Keratinocyte (primary cell): ENCODE results near the gene GIMAP7. TPM values are rescaled to one million over a fixed set of nuclear protein-coding genes. Genes with fewer than 3 reads are reported as not detected.
"Not testable (repeated sequence)": the region's sequence is repeated elsewhere in the genome, so short reads cannot be mapped to it uniquely, and the experiment has no call there.

Source experiments
- DNase-seq: peaks from one replicate; pipeline ENCODE4 v3.0.0-alpha.2; 2011; ENCODE audit warnings: low read depth, missing footprints, low spot score
- FAIRE-seq: peaks from 2 replicates; lab custom pipeline; 2011; peaks lifted over from hg19 to GRCh38; lab: Jason Lieb, UNC
- H2AFZ ChIP-seq: 2 replicates; pipeline ENCODE4 v1.6.0; 2012; ENCODE audit warnings: low read length, control low read depth, inconsistent platforms; ENCODE audit not compliant: control insufficient read depth
- H3K27ac ChIP-seq: 2 replicates; pipeline ENCODE4 v1.5.1; 2011; ENCODE audit warnings: low read length; ENCODE audit not compliant: control insufficient read depth, insufficient read depth
- H3K27me3 ChIP-seq: 3 replicates; pipeline ENCODE4 v1.6.0; 2011; ENCODE audit warnings: low read length; ENCODE audit not compliant: control insufficient read depth, insufficient read depth; ENCODE audit errors: extremely low read depth
- H3K36me3 ChIP-seq, 2 experiments: 2 replicates in 1 of 2; 3 replicates in 1 of 2; pipeline ENCODE4 v1.5.1; 2011; ENCODE audit warnings: low read length in 2 of 2, mild to moderate bottlenecking in 1 of 2; ENCODE audit not compliant: control insufficient read depth in 2 of 2, insufficient read depth in 2 of 2; ENCODE audit errors: extremely low read depth in 1 of 2
- H3K4me1 ChIP-seq: 3 replicates; pipeline ENCODE4 v1.5.1; 2011; ENCODE audit warnings: low read length; ENCODE audit not compliant: control insufficient read depth, insufficient read depth; ENCODE audit errors: extremely low read depth
- H3K4me2 ChIP-seq: 3 replicates; pipeline ENCODE4 v1.6.0; 2011; ENCODE audit warnings: low read depth, low read length; ENCODE audit not compliant: control insufficient read depth, insufficient read depth; ENCODE audit errors: extremely low read depth
- H3K4me3 ChIP-seq, 3 experiments: fragments of 200-600 bp in 1 of 3; sonication (generic) in 1 of 3; 2 replicates in 2 of 3; 3 replicates in 1 of 3; pipeline ENCODE4 v1.5.1; 2011 to 2016; ENCODE audit warnings: low read length in 3 of 3, mild to moderate bottlenecking in 3 of 3, control low read depth in 2 of 3, inconsistent platforms in 1 of 3, low read depth in 1 of 3, mixed read lengths in 1 of 3, mixed run types in 1 of 3, moderate library complexity in 1 of 3; ENCODE audit not compliant: control insufficient read depth in 2 of 3, insufficient read depth in 2 of 3; ENCODE audit errors: extremely low read depth in 1 of 3
- H3K79me2 ChIP-seq: 2 replicates; pipeline ENCODE4 v1.6.0; 2012; ENCODE audit warnings: low read length; ENCODE audit not compliant: control insufficient read depth, insufficient read depth
- H3K9ac ChIP-seq: 3 replicates; pipeline ENCODE4 v1.6.0; 2011; ENCODE audit warnings: low read length; ENCODE audit not compliant: control insufficient read depth, insufficient read depth; ENCODE audit errors: extremely low read depth
- H3K9me1 ChIP-seq: 3 replicates; pipeline ENCODE4 v1.6.0; 2011; ENCODE audit warnings: low read length; ENCODE audit not compliant: control insufficient read depth, insufficient read depth; ENCODE audit errors: extremely low read depth
- H3K9me3 ChIP-seq: 2 replicates; pipeline ENCODE4 v1.5.1; 2012; ENCODE audit warnings: low read depth, low read length; ENCODE audit not compliant: control insufficient read depth
- H4K20me1 ChIP-seq: 3 replicates; pipeline ENCODE4 v1.6.0; 2011; ENCODE audit warnings: low read length; ENCODE audit not compliant: control insufficient read depth, insufficient read depth; ENCODE audit errors: extremely low read depth
- EZH2 ChIP-seq: IDR thresholded peaks from one replicate; pipeline ENCODE4 v1.6.1; 2012; ENCODE audit warnings: inconsistent platforms, mild to moderate bottlenecking, low read length, moderate library complexity
- dilution Hi-C: fragments of 300-500 bp; cut with MboI; formaldehyde crosslinking; loops from one replicate; pipeline ENCODE4 v1.7.0; 2020; ENCODE audit warnings: low sequenced_read_pairs; ENCODE audit not compliant: extremely low pct_ligation_motif_present
- polyA plus RNA-seq, 5 experiments: library from polyadenylated mRNA; depleted of rRNA in 3 of 5; stranded (reverse) in 3 of 5; stranded (forward) in 1 of 5; unstranded in 1 of 5; fragments of >200 nt; gene quantifications; 1 replicate in 1 of 5; 2 replicates in 3 of 5; 3 replicates in 1 of 5; pipeline versions ENCODE4 v1.2.1 to v1.2.3, GENCODE V29; 2011 to 2012; ENCODE audit warnings: missing spikeins in 2 of 5, low read depth in 1 of 5, low replicate concordance in 1 of 5
- TF ChIP-seq, protein P1 (sequence below), 3 experiments: IDR thresholded peaks in 1 of 3; conservative IDR thresholded peaks in 1 of 3; optimal IDR thresholded peaks in 1 of 3; 2 replicates in 2 of 3; 3 replicates in 1 of 3; pipeline versions ENCODE3 to v1.5.1; 2011; ENCODE audit warnings: low read length in 3 of 3, mild to moderate bottlenecking in 3 of 3, moderate library complexity in 2 of 3, control low read depth in 1 of 3, inconsistent platforms in 1 of 3; ENCODE audit not compliant: insufficient read depth in 2 of 3; ENCODE audit errors: extremely low read depth in 1 of 3

GIMAP7 gene
- polyA plus RNA-seq, 1 donor (not counting 4 experiments of a cell fraction or from before 2014, with no cell fraction given): not detected

DNA sequence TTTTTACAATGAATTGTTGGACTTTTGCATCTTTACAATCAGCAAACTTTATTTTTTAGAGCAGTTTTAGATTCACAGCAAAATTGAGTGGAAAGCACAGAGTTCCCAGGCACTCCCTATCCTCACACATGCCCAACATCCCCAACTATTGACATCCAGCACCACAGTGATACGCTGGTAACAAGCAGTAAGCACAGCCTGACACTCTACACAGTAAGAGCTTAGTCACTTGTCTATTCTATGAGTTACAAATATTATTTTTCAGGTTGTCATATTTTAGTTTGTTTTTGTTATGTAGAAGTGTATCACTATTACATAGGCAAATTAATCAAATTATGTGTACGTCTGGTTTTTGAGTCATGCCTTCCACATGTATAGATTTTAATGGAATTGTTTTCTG, 27.0 kb upstream of the GIMAP7 start:
- no peak overlapping the region for H3K9ac ChIP-seq
- FAIRE-seq (no peak), DNase-seq (no peak)
- no peaks in the 10 kb centered on the region for H3K79me2 ChIP-seq
- dilution Hi-C loops: no loop called here
- H3K27ac ChIP-seq: no peak overlapping the region
- no peak overlapping the region for H3K4me3 ChIP-seq
- no peaks in the 10 kb centered on the region for H3K27me3 ChIP-seq
- H3K4me1 ChIP-seq: no peaks in the 10 kb centered on the region
- H3K9me3 ChIP-seq: no peaks in the 10 kb centered on the region
- no peak overlapping the region for H3K4me2 ChIP-seq
- H2AFZ ChIP-seq: no peak overlapping the region
- no peaks in the 10 kb centered on the region for H3K9me1 ChIP-seq
- no peaks in the 10 kb centered on the region for H3K36me3 ChIP-seq
- TF ChIP-seq, protein P1, sequence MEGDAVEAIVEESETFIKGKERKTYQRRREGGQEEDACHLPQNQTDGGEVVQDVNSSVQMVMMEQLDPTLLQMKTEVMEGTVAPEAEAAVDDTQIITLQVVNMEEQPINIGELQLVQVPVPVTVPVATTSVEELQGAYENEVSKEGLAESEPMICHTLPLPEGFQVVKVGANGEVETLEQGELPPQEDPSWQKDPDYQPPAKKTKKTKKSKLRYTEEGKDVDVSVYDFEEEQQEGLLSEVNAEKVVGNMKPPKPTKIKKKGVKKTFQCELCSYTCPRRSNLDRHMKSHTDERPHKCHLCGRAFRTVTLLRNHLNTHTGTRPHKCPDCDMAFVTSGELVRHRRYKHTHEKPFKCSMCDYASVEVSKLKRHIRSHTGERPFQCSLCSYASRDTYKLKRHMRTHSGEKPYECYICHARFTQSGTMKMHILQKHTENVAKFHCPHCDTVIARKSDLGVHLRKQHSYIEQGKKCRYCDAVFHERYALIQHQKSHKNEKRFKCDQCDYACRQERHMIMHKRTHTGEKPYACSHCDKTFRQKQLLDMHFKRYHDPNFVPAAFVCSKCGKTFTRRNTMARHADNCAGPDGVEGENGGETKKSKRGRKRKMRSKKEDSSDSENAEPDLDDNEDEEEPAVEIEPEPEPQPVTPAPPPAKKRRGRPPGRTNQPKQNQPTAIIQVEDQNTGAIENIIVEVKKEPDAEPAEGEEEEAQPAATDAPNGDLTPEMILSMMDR (optimal IDR thresholded peaks at IDR 0.05 in 1 of 3, IDR thresholded peaks at IDR 0.05 in 1 of 3, conservative IDR thresholded peaks at IDR 0.05 in 1 of 3; ENCODE audit: extremely low read depth in 1 of 3, insufficient read depth in 2 of 3, low read length in 3 of 3): no peak
- TF ChIP-seq EZH2: no peak
- H4K20me1 ChIP-seq: no peaks in the 10 kb centered on the region

DNA sequence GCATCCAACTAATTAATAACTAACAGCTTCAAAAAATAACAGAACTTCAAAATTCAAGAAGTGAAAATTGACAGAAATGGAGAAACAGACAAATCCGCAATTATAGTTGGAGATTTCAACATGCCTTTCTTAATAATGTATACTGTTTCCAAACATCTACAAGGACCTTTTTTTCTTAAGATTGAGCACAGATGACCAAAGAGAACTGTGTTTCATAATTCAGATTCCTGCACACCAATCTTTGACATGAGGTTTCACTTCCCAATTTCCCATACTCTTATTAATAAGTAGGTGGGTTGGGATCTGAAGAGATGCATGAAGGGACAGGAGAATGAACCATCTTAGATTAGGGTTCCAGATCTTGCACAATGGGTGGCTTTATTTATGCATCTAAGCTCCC, 24.9 kb upstream of the GIMAP7 start:
- DNase-seq (no peak), FAIRE-seq (no peak)
- no peaks in the 10 kb centered on the region for H3K9me1 ChIP-seq
- H3K4me1 ChIP-seq: no peaks in the 10 kb centered on the region
- H3K4me3 ChIP-seq: no peak overlapping the region
- no peaks in the 10 kb centered on the region for H3K9me3 ChIP-seq
- no peaks in the 10 kb centered on the region for H4K20me1 ChIP-seq
- dilution Hi-C loops: no loop called here
- H2AFZ ChIP-seq: no peak overlapping the region
- no peaks in the 10 kb centered on the region for H3K79me2 ChIP-seq
- no peak overlapping the region for H3K27ac ChIP-seq
- H3K27me3 ChIP-seq: no peaks in the 10 kb centered on the region
- H3K36me3 ChIP-seq: no peaks in the 10 kb centered on the region
- H3K9ac ChIP-seq: no peak overlapping the region
- TF ChIP-seq EZH2: no peak
- TF ChIP-seq, protein P1 (optimal IDR thresholded peaks at IDR 0.05 in 1 of 3, IDR thresholded peaks at IDR 0.05 in 1 of 3, conservative IDR thresholded peaks at IDR 0.05 in 1 of 3; ENCODE audit: extremely low read depth in 1 of 3, insufficient read depth in 2 of 3, low read length in 3 of 3): no peak
- H3K4me2 ChIP-seq: no peak overlapping the region

DNA sequence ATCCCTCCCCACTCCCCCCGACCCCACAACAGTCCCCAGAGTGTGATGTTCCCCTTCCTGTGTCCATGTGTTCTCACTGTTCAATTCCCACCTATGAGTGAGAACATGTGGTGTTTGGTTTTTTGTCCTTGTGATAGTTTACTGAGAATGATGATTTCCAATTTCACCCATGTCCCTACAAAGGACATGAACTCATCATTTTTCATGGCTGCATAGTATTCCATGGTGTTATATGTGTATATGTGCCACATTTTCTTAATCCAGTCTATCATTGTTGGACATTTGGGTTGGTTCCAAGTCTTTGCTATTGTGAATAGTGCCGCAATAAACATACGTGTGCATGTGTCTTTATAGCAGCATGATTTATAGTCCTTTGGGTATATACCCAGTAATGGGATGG, 21.2 kb upstream of the GIMAP7 start:
- H3K36me3 ChIP-seq, H3K9ac ChIP-seq, FAIRE-seq, H3K4me1 ChIP-seq, H3K4me2 ChIP-seq, H3K27ac ChIP-seq, dilution Hi-C loops, H2AFZ ChIP-seq, H3K4me3 ChIP-seq, H3K27me3 ChIP-seq, H3K9me3 ChIP-seq, H4K20me1 ChIP-seq, DNase-seq, H3K79me2 ChIP-seq, H3K9me1 ChIP-seq: not testable (repeated sequence)
